NCI-H187 (cell line): ENCODE results near the gene NUP85.
"Not testable (repeated sequence)": the region's sequence is repeated elsewhere in the genome, so short reads cannot be mapped to it uniquely, and the experiment has no call there.

Source experiments
- DNase-seq, 2 experiments: peaks; one replicate each; lab custom pipeline; 2025; lab: John Stamatoyannopoulos, UW

NUP85 gene

GRCh38 chr17:75199886-75200618 is 5.4 kb upstream of the NUP85 start:
- no peak for DNase-seq

- DNase-seq: no peak
These were observed 299 bp downstream of the NUP85 start for GRCh38 chr17:75205793-75206163.

- not testable (repeated sequence) for DNase-seq
These were observed 1.6 kb downstream of the NUP85 start for GRCh38 chr17:75207050-75207407.

GRCh38 chr17:75207760-75208159 is 2.3 kb downstream of the NUP85 start:
- no peak for DNase-seq

- DNase-seq: no peak
These were observed 2.7 kb downstream of the NUP85 start for GRCh38 chr17:75208161-75208560.

GRCh38 chr17:75209061-75209460 is 3.6 kb downstream of the NUP85 start:
- no peak for DNase-seq

GRCh38 chr17:75218131-75218530 is 12.7 kb downstream of the NUP85 start:
- no peak for DNase-seq

GRCh38 chr17:75219815-75220214 is 14.3 kb downstream of the NUP85 start:
- no peak for DNase-seq

- no peak for DNase-seq
These were observed 19.5 kb downstream of the NUP85 start for GRCh38 chr17:75225016-75225415.

GRCh38 chr17:75227729-75228128 is 22.2 kb downstream of the NUP85 start:
- DNase-seq: no peak

GRCh38 chr17:75228305-75228704 is 22.8 kb downstream of the NUP85 start:
- no peak for DNase-seq

GRCh38 chr17:75228847-75229246 is 23.4 kb downstream of the NUP85 start:
- no peak for DNase-seq

- DNase-seq: no peak
These were observed 25.6 kb downstream of the NUP85 start for GRCh38 chr17:75231071-75231470.

- no peak for DNase-seq
These were observed 26.4 kb downstream of the NUP85 start for GRCh38 chr17:75231741-75232464.

- DNase-seq: no peak
These were observed 27.3 kb downstream of the NUP85 start for GRCh38 chr17:75232786-75233185.

GRCh38 chr17:75237100-75238014 is 31.9 kb downstream of the NUP85 start:
- no peak for DNase-seq

GRCh38 chr17:75238020-75238580 is 32.6 kb downstream of the NUP85 start:
- DNase-seq: no peak

- DNase-seq: peak in 1 of 2 experiments; percentile 38
These were observed 33.3 kb downstream of the NUP85 start for GRCh38 chr17:75238684-75239191.

GRCh38 chr17:75239214-75239613 is 33.7 kb downstream of the NUP85 start:
- DNase-seq: no peak

GRCh38 chr17:75239778-75240393 is 34.4 kb downstream of the NUP85 start:
- no peak for DNase-seq

GRCh38 chr17:75240394-75241142 is 35.1 kb downstream of the NUP85 start:
- peak in 1 of 2 experiments; percentile 18 for DNase-seq
